A204.1 (cell line): ENCODE results near the gene NSG2.

Experiments
- FAIRE-seq: peaks from 2 replicates; lab custom pipeline; 2012; peaks lifted over from hg19 to GRCh38; lab: Jason Lieb, UNC

Gene NSG2

GRCh38 chr5:174045470-174046025, at the start of gene NSG2:
NSG2 (plus strand) TSS chr5:174045706; CDS start chr5:174046756, 1,050 bp downstream.
- FAIRE-seq: no peak

GRCh38 chr5:173997331-173997730, 48.2 kb upstream of the NSG2 start:
- no peak for FAIRE-seq

GRCh38 chr5:173998531-173998930, 47.0 kb upstream of the NSG2 start:
- no peak for FAIRE-seq

GRCh38 chr5:174000076-174000475, 45.4 kb upstream of the NSG2 start:
- no peak for FAIRE-seq

GRCh38 chr5:174003795-174004194, 41.7 kb upstream of the NSG2 start:
- FAIRE-seq: no peak

- no peak for FAIRE-seq
Measured at GRCh38 chr5:174008922-174009321, 36.6 kb upstream of the NSG2 start.

- no peak for FAIRE-seq
Measured at GRCh38 chr5:174010365-174010764, 35.1 kb upstream of the NSG2 start.

- no peak for FAIRE-seq
Measured at GRCh38 chr5:174011441-174011840, 34.1 kb upstream of the NSG2 start.

- FAIRE-seq: peak; percentile 93
Measured at GRCh38 chr5:174020069-174020927, 25.2 kb upstream of the NSG2 start.

- no peak for FAIRE-seq
Measured at GRCh38 chr5:174020928-174021304, 24.6 kb upstream of the NSG2 start.

GRCh38 chr5:174022384-174023095, 23.0 kb upstream of the NSG2 start:
- FAIRE-seq: no peak

GRCh38 chr5:174030286-174030685, 15.2 kb upstream of the NSG2 start:
- FAIRE-seq: no peak

- no peak for FAIRE-seq
Measured at GRCh38 chr5:174044466-174045254, 846 bp upstream of the NSG2 start.

GRCh38 chr5:174046558-174046957, 1.1 kb downstream of the NSG2 start:
- FAIRE-seq: no peak

GRCh38 chr5:174047472-174048099, 2.1 kb downstream of the NSG2 start:
- no peak for FAIRE-seq

GRCh38 chr5:174052636-174053035, 7.1 kb downstream of the NSG2 start:
- no peak for FAIRE-seq

GRCh38 chr5:174053905-174054304, 8.4 kb downstream of the NSG2 start:
- no peak for FAIRE-seq

GRCh38 chr5:174056064-174056847, 10.8 kb downstream of the NSG2 start:
- FAIRE-seq: no peak

GRCh38 chr5:174057206-174057605, 11.7 kb downstream of the NSG2 start:
- no peak for FAIRE-seq

- FAIRE-seq: no peak
Measured at GRCh38 chr5:174058433-174059122, 13.1 kb downstream of the NSG2 start.

- no peak for FAIRE-seq
Measured at GRCh38 chr5:174059247-174059646, 13.7 kb downstream of the NSG2 start.
